ENCODE data around the gene ITGB3BP.
"Not testable (repeated sequence)": the region's sequence is repeated elsewhere in the genome, so short reads cannot be mapped to it uniquely, and the experiment has no call there.

ITGB3BP gene

DNA sequence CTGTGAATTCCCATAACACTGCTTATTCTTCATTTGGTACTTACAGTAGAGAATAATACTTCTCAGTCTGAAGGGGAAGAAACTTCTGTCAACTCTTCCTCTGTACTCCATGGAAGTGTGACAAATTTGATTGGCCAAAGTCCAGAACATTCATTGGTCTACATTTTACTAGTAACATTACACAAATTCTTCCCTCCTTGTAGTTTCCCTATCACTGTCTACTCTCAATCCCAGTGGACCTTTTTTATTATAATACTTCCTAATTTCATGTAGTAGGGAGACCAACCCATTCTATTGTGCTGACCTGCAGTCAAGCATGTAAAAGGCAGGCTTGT is 80.9 kb downstream of the ITGB3BP start:
- Histone ChIP-seq H3K27me3 (ENCODE audit: control insufficient read depth in 2 of 2, insufficient read depth in 2 of 2, low read length in 2 of 2) (no peaks in the 10 kb centered on the region), H3K9me3 (ENCODE audit: control insufficient read depth in 2 of 2, low read length in 2 of 2) (no peaks in the 10 kb centered on the region), H3K4me3 (ENCODE audit: low read length in 2 of 2) (no peak overlapping the region), H3K9ac (ENCODE audit: low read depth in 1 of 2, low read length in 2 of 2) (no peak overlapping the region), H3K4me1 (ENCODE audit: control insufficient read depth in 2 of 2, insufficient read depth in 2 of 2, low read length in 2 of 2) (no peaks in the 10 kb centered on the region), H3K36me3 (ENCODE audit: control insufficient read depth in 2 of 2, insufficient read depth in 2 of 2, low read length in 2 of 2) (no peaks in the 10 kb centered on the region), H3K27ac (ENCODE audit: low read depth in 2 of 2, low read length in 2 of 2) (no peak overlapping the region)

DNA sequence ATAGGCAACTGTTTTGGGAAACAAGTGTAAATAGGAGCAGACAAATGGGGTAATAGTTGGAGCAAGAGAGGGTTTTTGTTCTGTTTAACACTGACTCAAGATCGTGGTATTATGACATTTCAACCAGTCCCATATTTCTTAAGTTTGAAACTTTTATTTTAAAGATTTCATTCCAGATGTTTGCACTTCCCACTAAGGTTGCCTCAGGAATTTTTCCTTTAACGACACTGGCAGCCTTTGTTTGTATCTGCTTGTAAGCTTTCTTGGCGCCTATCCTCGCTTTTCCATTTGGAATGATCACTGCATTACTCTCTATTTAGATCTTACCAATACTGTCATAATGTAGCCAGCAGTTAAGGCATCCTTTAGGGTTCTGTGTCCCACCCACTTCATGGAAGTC is 87.9 kb downstream of the ITGB3BP start:
- no peaks in the 10 kb centered on the region for H3K27me3 ChIP-seq (ENCODE audit: control insufficient read depth in 2 of 2, insufficient read depth in 2 of 2, low read length in 2 of 2)
- peaks cover 0 to 3% of the 10 kb centered on the region in 2 donors for H3K9me3 ChIP-seq (ENCODE audit: control insufficient read depth in 2 of 2, low read length in 2 of 2)
- H3K4me1 ChIP-seq (ENCODE audit: control insufficient read depth in 2 of 2, insufficient read depth in 2 of 2, low read length in 2 of 2): no peaks in the 10 kb centered on the region
- H3K36me3 ChIP-seq (ENCODE audit: control insufficient read depth in 2 of 2, insufficient read depth in 2 of 2, low read length in 2 of 2): no peaks in the 10 kb centered on the region
- no peak overlapping the region for H3K27ac ChIP-seq (ENCODE audit: low read depth in 2 of 2, low read length in 2 of 2)
- no peak overlapping the region for H3K4me3 ChIP-seq (ENCODE audit: low read length in 2 of 2)
- no peak overlapping the region for H3K9ac ChIP-seq (ENCODE audit: low read depth in 1 of 2, low read length in 2 of 2)

DNA sequence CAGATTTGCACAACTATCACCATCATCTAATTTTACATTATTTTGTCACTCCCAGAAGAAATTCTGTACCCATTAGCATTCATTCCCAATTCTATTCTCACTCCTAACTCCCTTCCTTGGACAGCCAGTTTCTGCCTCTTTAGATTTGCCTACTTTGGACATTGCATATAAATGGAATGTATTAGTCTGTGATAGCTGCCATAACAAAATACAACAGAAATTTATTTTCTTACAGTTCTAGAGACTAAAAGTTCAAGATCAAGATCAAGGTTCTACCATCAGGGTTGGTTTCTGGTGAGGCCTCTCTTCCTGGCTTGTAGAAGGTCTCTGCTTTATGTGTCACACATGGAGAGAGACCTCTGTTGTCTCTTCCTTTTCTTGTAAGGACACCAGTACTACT is 93.7 kb downstream of the ITGB3BP start:
- H3K4me1 ChIP-seq (ENCODE audit: control insufficient read depth in 2 of 2, insufficient read depth in 2 of 2, low read length in 2 of 2): no peaks in the 10 kb centered on the region
- H3K27ac ChIP-seq (ENCODE audit: low read depth in 2 of 2, low read length in 2 of 2): no peak overlapping the region
- H3K9ac ChIP-seq (ENCODE audit: low read depth in 1 of 2, low read length in 2 of 2): no peak overlapping the region
- no peak overlapping the region for H3K4me3 ChIP-seq (ENCODE audit: low read length in 2 of 2)
- peaks cover 0 to 3% of the 10 kb centered on the region in 2 donors for H3K9me3 ChIP-seq (ENCODE audit: control insufficient read depth in 2 of 2, low read length in 2 of 2)
- H3K36me3 ChIP-seq (ENCODE audit: control insufficient read depth in 2 of 2, insufficient read depth in 2 of 2, low read length in 2 of 2): peaks cover 8% of the 10 kb centered on the region in 2 donors
- no peaks in the 10 kb centered on the region for H3K27me3 ChIP-seq (ENCODE audit: control insufficient read depth in 2 of 2, insufficient read depth in 2 of 2, low read length in 2 of 2)

DNA sequence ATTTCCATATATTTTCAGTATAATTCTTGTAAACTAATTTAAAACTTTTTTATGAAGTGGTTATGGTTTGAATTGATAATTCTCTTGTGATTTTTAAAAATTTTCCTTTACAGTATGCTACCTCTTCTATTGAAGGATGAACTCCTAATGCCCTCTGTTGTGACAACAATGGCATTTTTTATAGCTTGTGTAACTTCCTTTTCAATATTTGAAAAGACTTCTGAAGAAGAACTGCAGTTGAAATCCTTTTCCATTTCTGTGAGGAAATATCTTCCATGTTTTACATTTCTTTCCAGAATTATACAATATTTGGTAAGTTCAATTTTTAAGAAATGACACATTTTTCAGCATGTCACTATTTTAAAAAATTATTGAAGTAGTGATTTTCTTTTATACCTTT is 94.2 kb downstream of the ITGB3BP start:
- no peaks in the 10 kb centered on the region for H3K4me1 ChIP-seq (ENCODE audit: control insufficient read depth in 2 of 2, insufficient read depth in 2 of 2, low read length in 2 of 2)
- peaks cover 8% of the 10 kb centered on the region in 2 donors for H3K36me3 ChIP-seq (ENCODE audit: control insufficient read depth in 2 of 2, insufficient read depth in 2 of 2, low read length in 2 of 2)
- no peak overlapping the region for H3K9ac ChIP-seq (ENCODE audit: low read depth in 1 of 2, low read length in 2 of 2)
- no peak overlapping the region for H3K27ac ChIP-seq (ENCODE audit: low read depth in 2 of 2, low read length in 2 of 2)
- H3K4me3 ChIP-seq (ENCODE audit: low read length in 2 of 2): no peak overlapping the region
- H3K9me3 ChIP-seq (ENCODE audit: control insufficient read depth in 2 of 2, low read length in 2 of 2): peaks cover 0 to 3% of the 10 kb centered on the region in 2 donors
- H3K27me3 ChIP-seq (ENCODE audit: control insufficient read depth in 2 of 2, insufficient read depth in 2 of 2, low read length in 2 of 2): no peaks in the 10 kb centered on the region

DNA sequence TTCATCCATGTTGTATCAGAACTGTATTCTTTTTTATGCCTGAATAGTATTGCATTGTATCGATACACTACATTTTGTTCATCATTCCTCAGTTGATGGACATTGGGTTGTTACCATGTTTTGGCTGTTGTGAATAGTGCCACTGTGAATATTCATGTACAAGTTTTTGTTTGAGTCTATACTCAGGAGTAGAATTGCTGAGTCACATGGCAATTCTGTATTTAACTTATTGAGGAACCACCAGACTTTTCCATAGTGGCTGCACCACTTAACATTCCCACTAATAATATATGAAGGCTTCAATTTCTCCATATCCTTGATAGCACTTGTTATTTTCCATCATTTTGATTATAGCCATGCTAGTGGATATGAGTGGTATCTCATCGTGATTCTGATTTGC is 99.4 kb downstream of the ITGB3BP start:
- Histone ChIP-seq H3K4me1 (ENCODE audit: control insufficient read depth in 2 of 2, insufficient read depth in 2 of 2, low read length in 2 of 2) (no peaks in the 10 kb centered on the region), H3K27ac (ENCODE audit: low read depth in 2 of 2, low read length in 2 of 2) (no peak overlapping the region), H3K4me3 (ENCODE audit: low read length in 2 of 2) (no peak overlapping the region), H3K9me3 (ENCODE audit: control insufficient read depth in 2 of 2, low read length in 2 of 2) (no peaks in the 10 kb centered on the region), H3K9ac (ENCODE audit: low read depth in 1 of 2, low read length in 2 of 2) (no peak overlapping the region), H3K27me3 (ENCODE audit: control insufficient read depth in 2 of 2, insufficient read depth in 2 of 2, low read length in 2 of 2) (no peaks in the 10 kb centered on the region), H3K36me3 (ENCODE audit: control insufficient read depth in 2 of 2, insufficient read depth in 2 of 2, low read length in 2 of 2) (peaks cover 2 to 6% of the 10 kb centered on the region in 2 donors)

DNA sequence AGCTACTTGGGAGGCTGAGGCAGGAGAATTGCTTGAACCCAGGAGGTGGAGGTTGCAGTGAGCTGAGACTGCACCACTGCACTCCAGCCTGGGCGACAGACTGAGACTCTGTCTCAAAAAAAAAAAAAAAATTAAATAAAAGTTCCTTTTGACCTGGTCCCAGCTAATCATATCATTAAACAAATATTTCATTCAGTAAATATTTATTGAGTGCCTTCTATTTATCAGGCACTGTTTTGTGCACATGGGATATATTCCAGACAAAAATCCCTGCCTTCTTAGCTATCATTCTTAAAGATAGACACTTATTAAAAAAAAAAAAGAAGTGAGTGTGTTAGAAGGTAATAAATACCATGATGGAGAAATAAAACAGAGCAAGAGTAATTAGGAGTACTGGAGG is 102.3 kb downstream of the ITGB3BP start:
- not testable (repeated sequence) for H3K27me3 ChIP-seq (ENCODE audit: control insufficient read depth in 2 of 2, insufficient read depth in 2 of 2, low read length in 2 of 2); H3K27ac ChIP-seq (ENCODE audit: low read depth in 2 of 2, low read length in 2 of 2); H3K4me1 ChIP-seq (ENCODE audit: control insufficient read depth in 2 of 2, insufficient read depth in 2 of 2, low read length in 2 of 2); H3K36me3 ChIP-seq (ENCODE audit: control insufficient read depth in 2 of 2, insufficient read depth in 2 of 2, low read length in 2 of 2); H3K4me3 ChIP-seq (ENCODE audit: low read length in 2 of 2); H3K9ac ChIP-seq (ENCODE audit: low read depth in 1 of 2, low read length in 2 of 2); H3K9me3 ChIP-seq (ENCODE audit: control insufficient read depth in 2 of 2, low read length in 2 of 2)

DNA sequence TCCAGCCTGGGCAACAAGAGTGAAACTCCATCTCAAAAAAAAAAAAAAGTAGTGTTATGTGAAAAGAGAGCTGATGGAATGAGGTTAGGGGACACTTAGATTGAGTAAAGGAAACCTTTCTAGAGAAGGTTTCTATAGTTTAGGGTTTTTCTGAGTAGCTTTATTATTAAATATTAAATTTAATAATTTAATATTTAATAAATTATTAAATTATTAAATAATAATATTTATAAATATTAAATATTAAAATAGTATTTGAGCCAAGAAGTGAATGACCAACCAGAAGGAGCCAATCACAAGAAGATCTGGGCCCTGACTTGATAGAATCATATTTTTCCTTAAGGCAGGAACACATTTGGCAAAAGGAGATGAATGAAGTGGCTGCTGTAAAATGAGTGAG is 104.9 kb downstream of the ITGB3BP start:
- Histone ChIP-seq H3K9me3 (ENCODE audit: control insufficient read depth in 2 of 2, low read length in 2 of 2) (no peaks in the 10 kb centered on the region), H3K4me3 (ENCODE audit: low read length in 2 of 2) (no peak overlapping the region), H3K27ac (ENCODE audit: low read depth in 2 of 2, low read length in 2 of 2) (no peak overlapping the region), H3K36me3 (ENCODE audit: control insufficient read depth in 2 of 2, insufficient read depth in 2 of 2, low read length in 2 of 2) (peaks cover 0 to 10% of the 10 kb centered on the region in 2 donors), H3K27me3 (ENCODE audit: control insufficient read depth in 2 of 2, insufficient read depth in 2 of 2, low read length in 2 of 2) (no peaks in the 10 kb centered on the region), H3K9ac (ENCODE audit: low read depth in 1 of 2, low read length in 2 of 2) (no peak overlapping the region), H3K4me1 (ENCODE audit: control insufficient read depth in 2 of 2, insufficient read depth in 2 of 2, low read length in 2 of 2) (no peaks in the 10 kb centered on the region)

DNA sequence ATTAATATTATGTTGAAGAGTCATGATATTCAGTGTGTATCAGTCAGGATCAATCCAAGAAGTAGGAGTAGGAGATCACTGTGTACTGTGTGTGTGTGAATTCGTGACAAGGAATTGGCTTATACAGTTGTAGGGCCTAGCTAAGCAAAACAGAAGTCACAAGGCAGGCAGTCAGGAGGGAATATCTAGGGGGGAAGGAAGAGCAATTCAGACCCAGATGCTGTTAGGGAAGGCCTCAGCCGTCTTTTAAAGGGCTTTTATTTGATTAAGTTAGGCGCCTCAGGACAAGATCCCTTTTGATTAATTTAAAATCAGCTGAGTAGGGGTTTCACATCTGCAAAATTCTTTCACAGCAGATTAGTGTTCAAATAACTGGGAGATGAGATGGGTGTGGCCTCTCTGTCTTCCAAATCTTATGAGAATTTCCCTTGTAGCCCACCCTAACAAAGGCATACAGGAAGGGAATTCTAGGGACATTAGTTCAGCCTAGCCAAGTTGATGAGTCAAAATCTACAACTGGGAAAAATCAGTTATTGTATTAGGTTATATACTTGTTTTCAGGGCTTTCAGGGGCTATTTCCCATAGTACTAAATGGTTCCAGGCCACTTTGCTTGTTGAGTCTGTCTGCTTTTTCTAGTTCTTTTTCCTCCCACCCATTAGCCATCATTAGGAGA is 108.2 kb downstream of the ITGB3BP start:
- Histone ChIP-seq H3K4me3 (ENCODE audit: low read length in 2 of 2) (no peak overlapping the region), H3K27ac (ENCODE audit: low read depth in 2 of 2, low read length in 2 of 2) (no peak overlapping the region), H3K9me3 (ENCODE audit: control insufficient read depth in 2 of 2, low read length in 2 of 2) (no peaks in the 10 kb centered on the region), H3K9ac (ENCODE audit: low read depth in 1 of 2, low read length in 2 of 2) (no peak overlapping the region), H3K27me3 (ENCODE audit: control insufficient read depth in 2 of 2, insufficient read depth in 2 of 2, low read length in 2 of 2) (no peaks in the 10 kb centered on the region), H3K36me3 (ENCODE audit: control insufficient read depth in 2 of 2, insufficient read depth in 2 of 2, low read length in 2 of 2) (peaks cover 0 to 8% of the 10 kb centered on the region in 2 donors), H3K4me1 (ENCODE audit: control insufficient read depth in 2 of 2, insufficient read depth in 2 of 2, low read length in 2 of 2) (no peaks in the 10 kb centered on the region)

DNA sequence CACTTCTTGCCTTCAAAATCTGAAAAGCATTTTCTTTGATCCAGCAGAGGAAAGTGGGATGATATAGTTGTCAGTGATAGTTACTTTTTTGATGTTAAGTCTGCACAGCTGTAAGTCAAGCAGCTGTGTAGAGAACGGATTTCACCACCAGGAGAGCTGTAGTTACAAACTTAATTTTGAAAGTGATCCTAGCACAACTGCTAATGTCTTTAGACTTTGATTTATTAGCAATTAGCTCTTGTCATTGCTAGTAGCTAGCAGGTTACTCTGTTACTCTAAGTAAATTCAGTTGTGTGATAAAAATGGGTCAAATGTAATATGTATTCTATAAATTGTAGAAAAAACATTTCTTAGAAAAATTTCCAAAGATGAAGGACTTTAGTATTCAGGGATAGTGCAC is 109.6 kb downstream of the ITGB3BP start:
- H3K27ac ChIP-seq (ENCODE audit: low read depth in 2 of 2, low read length in 2 of 2): no peak overlapping the region
- H3K9ac ChIP-seq (ENCODE audit: low read depth in 1 of 2, low read length in 2 of 2): no peak overlapping the region
- H3K27me3 ChIP-seq (ENCODE audit: control insufficient read depth in 2 of 2, insufficient read depth in 2 of 2, low read length in 2 of 2): no peaks in the 10 kb centered on the region
- no peaks in the 10 kb centered on the region for H3K4me1 ChIP-seq (ENCODE audit: control insufficient read depth in 2 of 2, insufficient read depth in 2 of 2, low read length in 2 of 2)
- no peak overlapping the region for H3K4me3 ChIP-seq (ENCODE audit: low read length in 2 of 2)
- H3K9me3 ChIP-seq (ENCODE audit: control insufficient read depth in 2 of 2, low read length in 2 of 2): no peaks in the 10 kb centered on the region
- peaks cover 0 to 8% of the 10 kb centered on the region in 2 donors for H3K36me3 ChIP-seq (ENCODE audit: control insufficient read depth in 2 of 2, insufficient read depth in 2 of 2, low read length in 2 of 2)

DNA sequence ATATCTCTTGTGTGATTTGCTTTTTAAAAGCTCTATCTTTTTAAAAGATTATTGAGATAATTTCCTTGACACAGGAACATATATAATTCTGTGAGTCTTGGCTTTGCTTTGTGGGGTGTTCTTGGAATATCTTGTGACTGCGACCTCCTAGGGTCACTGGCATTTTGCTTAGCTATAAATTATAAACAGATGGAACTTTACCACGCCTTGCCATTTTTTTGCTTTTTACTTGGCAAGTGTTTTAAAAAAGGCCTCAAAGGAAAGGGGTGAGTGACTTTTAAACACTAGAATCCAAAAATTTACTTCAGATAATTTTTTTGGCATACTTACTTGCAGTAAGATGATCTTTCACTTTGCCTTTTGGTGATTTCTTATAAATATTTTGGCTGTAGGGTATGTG is 112.0 kb downstream of the ITGB3BP start:
- Histone ChIP-seq H3K4me1 (ENCODE audit: control insufficient read depth in 2 of 2, insufficient read depth in 2 of 2, low read length in 2 of 2) (no peaks in the 10 kb centered on the region), H3K36me3 (ENCODE audit: control insufficient read depth in 2 of 2, insufficient read depth in 2 of 2, low read length in 2 of 2) (peaks cover 0 to 8% of the 10 kb centered on the region in 2 donors), H3K9ac (ENCODE audit: low read depth in 1 of 2, low read length in 2 of 2) (no peak overlapping the region), H3K27ac (ENCODE audit: low read depth in 2 of 2, low read length in 2 of 2) (no peak overlapping the region), H3K9me3 (ENCODE audit: control insufficient read depth in 2 of 2, low read length in 2 of 2) (no peaks in the 10 kb centered on the region), H3K4me3 (ENCODE audit: low read length in 2 of 2) (no peak overlapping the region), H3K27me3 (ENCODE audit: control insufficient read depth in 2 of 2, insufficient read depth in 2 of 2, low read length in 2 of 2) (no peaks in the 10 kb centered on the region)

DNA sequence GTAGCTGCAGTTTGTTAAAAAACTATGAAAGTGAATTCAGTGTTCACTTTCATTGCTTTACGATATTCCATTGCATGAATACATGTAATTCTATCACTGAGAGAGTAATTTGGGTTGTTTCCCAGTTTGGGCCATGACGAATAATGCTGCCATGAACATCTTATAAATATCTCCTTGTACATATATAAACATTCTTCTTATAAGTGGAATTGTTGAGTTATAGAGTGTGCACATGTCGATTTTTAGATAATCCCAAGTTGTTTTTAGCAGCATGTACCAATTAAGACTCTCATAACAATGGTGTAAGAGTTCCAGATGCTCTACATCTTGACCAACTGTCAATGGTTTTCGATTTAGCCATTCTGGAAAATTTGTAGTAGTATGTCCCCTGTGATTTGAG is 114.7 kb downstream of the ITGB3BP start:
- Histone ChIP-seq H3K9me3 (ENCODE audit: control insufficient read depth in 2 of 2, low read length in 2 of 2) (no peaks in the 10 kb centered on the region), H3K27ac (ENCODE audit: low read depth in 2 of 2, low read length in 2 of 2) (no peak overlapping the region)

More for the DNA sequence above, 114.7 kb downstream of the ITGB3BP start:
- H3K27me3 ChIP-seq (ENCODE audit: control insufficient read depth in 2 of 2, insufficient read depth in 2 of 2, low read length in 2 of 2): no peaks in the 10 kb centered on the region
- H3K36me3 ChIP-seq (ENCODE audit: control insufficient read depth in 2 of 2, insufficient read depth in 2 of 2, low read length in 2 of 2): peaks cover 4% of the 10 kb centered on the region in 2 donors
- no peak overlapping the region for H3K4me3 ChIP-seq (ENCODE audit: low read length in 2 of 2)
- H3K4me1 ChIP-seq (ENCODE audit: control insufficient read depth in 2 of 2, insufficient read depth in 2 of 2, low read length in 2 of 2): no peaks in the 10 kb centered on the region
- H3K9ac ChIP-seq (ENCODE audit: low read depth in 1 of 2, low read length in 2 of 2): no peak overlapping the region
